ENCODE measurements around the gene ZNF439.
"Not testable (repeated sequence)": the region's sequence is repeated elsewhere in the genome, so short reads cannot be mapped to it uniquely, and the experiment has no call there.

ZNF439 gene

GRCh38 chr19:11853358-11853757, 4.8 kb downstream of the ZNF439 start:
- no peak for DNase-seq (ENCODE audit: extremely low read depth, low read depth)
- TF ChIP-seq CTCF (IDR thresholded peaks at IDR 0.05; ENCODE audit: low read depth, low read length): no peak

- no peak for TF ChIP-seq CTCF (IDR thresholded peaks at IDR 0.05; ENCODE audit: low read depth, low read length)
- no peak for DNase-seq (ENCODE audit: extremely low read depth, low read depth)
These were observed 8.2 kb downstream of the ZNF439 start for GRCh38 chr19:11856596-11857250.

- TF ChIP-seq CTCF (IDR thresholded peaks at IDR 0.05; ENCODE audit: low read depth, low read length): no peak
- no peak for DNase-seq (ENCODE audit: extremely low read depth, low read depth)
These were observed 12.2 kb downstream of the ZNF439 start for GRCh38 chr19:11860721-11861120.

- TF ChIP-seq CTCF (IDR thresholded peaks at IDR 0.05; ENCODE audit: low read depth, low read length): no peak
- no peak for DNase-seq (ENCODE audit: extremely low read depth, low read depth)
These were observed 12.8 kb downstream of the ZNF439 start for GRCh38 chr19:11861301-11861700.

- not testable (repeated sequence) for DNase-seq (ENCODE audit: extremely low read depth, low read depth)
These were observed 19.2 kb downstream of the ZNF439 start for GRCh38 chr19:11867766-11868165.

GRCh38 chr19:11868188-11868587, 19.7 kb downstream of the ZNF439 start:
- TF ChIP-seq CTCF (IDR thresholded peaks at IDR 0.05; ENCODE audit: low read depth, low read length): no peak
- no peak for DNase-seq (ENCODE audit: extremely low read depth, low read depth)

- TF ChIP-seq CTCF (IDR thresholded peaks at IDR 0.05; ENCODE audit: low read depth, low read length): no peak
These were observed 24.1 kb downstream of the ZNF439 start for GRCh38 chr19:11872624-11873023.

GRCh38 chr19:11873762-11874161, 25.2 kb downstream of the ZNF439 start:
- DNase-seq (ENCODE audit: extremely low read depth, low read depth): no peak

More at GRCh38 chr19:11872624-11873023, 24.1 kb downstream of the ZNF439 start:
- no peak for DNase-seq (ENCODE audit: extremely low read depth, low read depth)

GRCh38 chr19:11879687-11880266, 31.3 kb downstream of the ZNF439 start:
- not testable (repeated sequence) for DNase-seq (ENCODE audit: extremely low read depth, low read depth)

More at GRCh38 chr19:11873762-11874161, 25.2 kb downstream of the ZNF439 start:
- no peak for TF ChIP-seq CTCF (IDR thresholded peaks at IDR 0.05; ENCODE audit: low read depth, low read length)
